ENCODE results near the gene LHFPL3. TPM values are rescaled to one million over a fixed set of nuclear protein-coding genes. Genes with fewer than 3 reads are reported as not detected.

Gene LHFPL3
- total and polyA plus RNA-seq, 2 donors (not counting 3 experiments of a cell fraction or from before 2014, with no cell fraction given): not detected

GRCh38 chr7:104397442-104397841 lies 69.0 kb downstream of the LHFPL3 start:
- Histone ChIP-seq H2AFZ (ENCODE audit: low read depth, low read length) (no peak overlapping the region), H4K20me1 (replicated peaks; ENCODE audit: control insufficient read depth, extremely low read depth, insufficient read depth, low read length) (no peaks in the 10 kb centered on the region), H3K4me3 (replicated peaks in 1 of 3; ENCODE audit: insufficient read depth in 1 of 3, low read depth in 1 of 3, low read length in 3 of 3) (no peak overlapping the region), H3K9ac (replicated peaks; ENCODE audit: extremely low read depth, insufficient read depth, low read length) (no peak overlapping the region), H3K4me1 (ENCODE audit: control insufficient read depth, extremely low read depth, insufficient read depth, low read length) (no peaks in the 10 kb centered on the region), H3K79me2 (ENCODE audit: control insufficient read depth, insufficient read depth, low read length) (no peaks in the 10 kb centered on the region), H3K9me3 (replicated peaks; ENCODE audit: control insufficient read depth, insufficient read depth, low read length) (no peaks in the 10 kb centered on the region), H3K36me3 (ENCODE audit: control insufficient read depth in 2 of 2, extremely low read depth in 1 of 2, insufficient read depth in 2 of 2, low read length in 2 of 2) (no peaks in the 10 kb centered on the region), H3K27ac (ENCODE audit: insufficient read depth, low read depth, low read length) (no peak overlapping the region), H3K9me1 (replicated peaks; ENCODE audit: control insufficient read depth, extremely low read depth, insufficient read depth, low read length) (no peaks in the 10 kb centered on the region), H3K27me3 (ENCODE audit: control insufficient read depth in 2 of 2, insufficient read depth in 2 of 2, low read length in 2 of 2) (no peaks in the 10 kb centered on the region), H3K4me2 (ENCODE audit: insufficient read depth, low read length) (no peak overlapping the region)
- DNase-seq (ENCODE audit: low read depth, low spot score) (no peak), FAIRE-seq (no peak)
- TF ChIP-seq FOS (IDR thresholded peaks at IDR 0.05; ENCODE audit: borderline replicate concordance, insufficient read depth, low read length): no peak
- TF ChIP-seq EZH2 (IDR thresholded peaks at IDR 0.05; ENCODE audit: borderline replicate concordance, low read depth, low read length, severe bottlenecking): no peak
- TF ChIP-seq GATA2 (IDR thresholded peaks at IDR 0.05; ENCODE audit: insufficient read depth, insufficient read length, low read depth, low read length): no peak
- TF ChIP-seq MYC (IDR thresholded peaks at IDR 0.05; ENCODE audit: low read depth, low read length): no peak
- no peak for TF ChIP-seq CTCF (IDR thresholded peaks at IDR 0.05; ENCODE audit: extremely low read depth in 1 of 2, insufficient read depth in 1 of 2, low read depth in 1 of 2, low read length in 2 of 2)
- TF ChIP-seq POLR2AphosphoS5 (IDR thresholded peaks at IDR 0.05; ENCODE audit: insufficient read depth, low read depth, low read length): no peak
- no peak for TF ChIP-seq MAX (IDR thresholded peaks at IDR 0.05; ENCODE audit: insufficient read depth, insufficient read length)
- TF ChIP-seq JUN (IDR thresholded peaks at IDR 0.05; ENCODE audit: borderline replicate concordance, insufficient read depth, insufficient read length, low read depth): no peak
- intact Hi-C loops (cut with micrococcal nuclease) (no loop called here), dilution Hi-C loops (cut with MboI; ENCODE audit: extremely low pct_ligation_motif_present, low sequenced_read_pairs) (no loop called here)
- POLR2A ChIA-PET: no interaction called here
- no TSS peak for BruUV-seq (replicated peaks)
- CTCF ChIA-PET: no interaction called here

Measured in endothelial cell of umbilical vein (primary cell).